Measurements from ENCODE around the gene SLC16A9. TPM values are rescaled to one million over a fixed set of nuclear protein-coding genes. Genes with fewer than 3 reads are reported as not detected.
"Not testable (repeated sequence)": the region's sequence is repeated elsewhere in the genome, so short reads cannot be mapped to it uniquely, and the experiment has no call there.

The SLC16A9 gene
- total RNA-seq, 1 donor from 2014 or later = 2.9 TPM

DNA sequence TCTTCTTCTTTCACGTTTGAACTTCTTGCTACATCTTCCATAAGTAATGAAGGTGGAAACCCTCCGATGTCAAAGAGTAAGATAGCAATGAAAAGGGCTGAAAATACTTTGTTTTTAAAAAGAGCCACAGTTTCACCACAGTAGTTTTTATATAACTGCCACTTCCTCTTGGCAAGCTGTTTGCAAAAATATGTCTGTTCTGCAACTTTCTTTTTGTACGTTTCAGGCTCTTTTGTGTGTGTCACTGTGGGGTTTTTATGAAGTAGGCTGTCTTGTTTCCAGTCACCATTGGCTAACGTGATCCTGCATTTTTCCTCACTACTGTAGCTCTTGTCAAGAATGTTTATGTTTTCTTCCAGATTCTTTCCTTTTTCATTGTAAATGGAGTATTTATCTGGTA lies 55.6 kb downstream of the SLC16A9 start:
- intact Hi-C loops (cut with DNase I) = loop anchor here (5.0 kb wide), 1 partner anchor 58 kb away; no protein-coding TSS in a partner anchor
- Histone ChIP-seq H3K27ac (peak overlapping the region; percentile 10 to 34), H3K4me1 (peaks cover 3 to 21% of the 10 kb centered on the region in 2 donors), H3K27me3 (no peaks in the 10 kb centered on the region), H3K9me3 (no peaks in the 10 kb centered on the region), H3K36me3 (no peaks in the 10 kb centered on the region), H3K4me3 (no peak overlapping the region)
- DNase-seq (ENCODE audit: low spot score in 2 of 2) = no peak
- TF ChIP-seq, protein P1, sequence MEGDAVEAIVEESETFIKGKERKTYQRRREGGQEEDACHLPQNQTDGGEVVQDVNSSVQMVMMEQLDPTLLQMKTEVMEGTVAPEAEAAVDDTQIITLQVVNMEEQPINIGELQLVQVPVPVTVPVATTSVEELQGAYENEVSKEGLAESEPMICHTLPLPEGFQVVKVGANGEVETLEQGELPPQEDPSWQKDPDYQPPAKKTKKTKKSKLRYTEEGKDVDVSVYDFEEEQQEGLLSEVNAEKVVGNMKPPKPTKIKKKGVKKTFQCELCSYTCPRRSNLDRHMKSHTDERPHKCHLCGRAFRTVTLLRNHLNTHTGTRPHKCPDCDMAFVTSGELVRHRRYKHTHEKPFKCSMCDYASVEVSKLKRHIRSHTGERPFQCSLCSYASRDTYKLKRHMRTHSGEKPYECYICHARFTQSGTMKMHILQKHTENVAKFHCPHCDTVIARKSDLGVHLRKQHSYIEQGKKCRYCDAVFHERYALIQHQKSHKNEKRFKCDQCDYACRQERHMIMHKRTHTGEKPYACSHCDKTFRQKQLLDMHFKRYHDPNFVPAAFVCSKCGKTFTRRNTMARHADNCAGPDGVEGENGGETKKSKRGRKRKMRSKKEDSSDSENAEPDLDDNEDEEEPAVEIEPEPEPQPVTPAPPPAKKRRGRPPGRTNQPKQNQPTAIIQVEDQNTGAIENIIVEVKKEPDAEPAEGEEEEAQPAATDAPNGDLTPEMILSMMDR (IDR thresholded peaks at IDR 0.05) = no peak

DNA sequence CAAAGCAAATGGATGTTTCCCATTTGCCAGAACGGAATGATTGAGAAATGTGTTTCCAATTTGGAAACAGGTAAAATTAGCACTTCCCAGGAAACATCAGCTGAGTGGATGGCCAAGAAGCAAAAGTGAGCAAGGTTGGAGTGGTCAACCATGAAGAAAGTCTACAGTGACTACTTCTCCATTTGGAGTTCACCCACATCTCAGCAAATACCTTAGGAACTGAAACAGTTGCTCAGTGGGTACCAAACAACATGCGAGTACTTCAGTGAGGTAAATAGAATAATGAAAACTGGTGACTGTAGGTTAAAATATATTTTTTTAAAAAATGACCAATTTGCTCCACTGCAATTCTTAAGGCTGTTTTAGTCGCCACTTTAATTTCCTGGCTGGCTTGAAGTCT lies 57.7 kb downstream of the SLC16A9 start:
- Histone ChIP-seq H3K4me1 (peaks cover 8 to 30% of the 10 kb centered on the region in 2 donors), H3K9me3 (no peaks in the 10 kb centered on the region), H3K36me3 (no peaks in the 10 kb centered on the region), H3K27ac (no peak overlapping the region), H3K27me3 (no peaks in the 10 kb centered on the region), H3K4me3 (no peak overlapping the region)
- DNase-seq (ENCODE audit: low spot score in 2 of 2) = no peak
- intact Hi-C loops (cut with DNase I) = loop anchor here (5.0 kb wide), 1 partner anchor 60 kb away; no protein-coding TSS in a partner anchor
- TF ChIP-seq, protein P1 (IDR thresholded peaks at IDR 0.05) = no peak

DNA sequence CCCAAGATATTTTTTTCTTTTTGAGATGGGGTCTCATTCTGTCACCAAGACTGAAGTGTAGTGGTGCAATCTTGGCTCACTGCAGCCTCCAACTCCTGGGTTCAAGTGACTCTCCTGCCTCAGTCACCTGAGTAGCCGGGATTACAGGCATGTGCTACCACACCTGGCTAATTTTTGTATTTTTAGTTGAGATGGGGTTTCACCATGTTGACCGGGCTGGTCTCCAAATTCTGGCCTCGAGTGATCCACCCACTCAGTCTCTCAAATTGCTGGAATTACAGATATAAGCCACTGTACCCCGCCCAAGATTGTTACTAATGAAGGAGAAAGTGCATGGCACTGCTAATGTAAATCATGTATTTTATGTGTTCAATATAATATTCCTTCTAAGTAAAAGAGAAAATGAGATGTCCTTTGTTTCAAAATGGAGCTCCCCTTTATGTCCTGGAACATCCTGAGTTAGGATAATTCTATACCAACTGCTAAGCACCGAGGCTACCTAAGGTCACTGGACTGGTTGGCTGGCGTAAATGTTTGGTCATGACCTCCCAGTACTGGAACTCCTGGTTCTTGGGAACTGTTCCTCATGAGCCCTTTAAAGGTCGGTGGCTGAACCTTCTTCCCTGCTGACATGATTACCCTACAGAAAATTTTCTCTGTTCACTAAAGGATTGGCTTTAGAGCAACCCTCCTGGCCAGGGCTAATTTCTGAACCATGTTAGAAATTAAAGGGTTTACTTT lies 59.9 kb downstream of the SLC16A9 start:
- Histone ChIP-seq H3K4me1 (peaks cover 8 to 23% of the 10 kb centered on the region in 2 donors), H3K9me3 (peaks cover 0 to 8% of the 10 kb centered on the region in 2 donors), H3K27me3 (no peaks in the 10 kb centered on the region), H3K4me3 (no peak overlapping the region), H3K36me3 (no peaks in the 10 kb centered on the region), H3K27ac (no peak overlapping the region)
- no peak for DNase-seq (ENCODE audit: low spot score in 2 of 2)
- TF ChIP-seq, protein P1 (IDR thresholded peaks at IDR 0.05) = no peak
- intact Hi-C loops (cut with DNase I) = loop anchor here (5.0 kb wide), 1 partner anchor 63 kb away; no protein-coding TSS in a partner anchor

DNA sequence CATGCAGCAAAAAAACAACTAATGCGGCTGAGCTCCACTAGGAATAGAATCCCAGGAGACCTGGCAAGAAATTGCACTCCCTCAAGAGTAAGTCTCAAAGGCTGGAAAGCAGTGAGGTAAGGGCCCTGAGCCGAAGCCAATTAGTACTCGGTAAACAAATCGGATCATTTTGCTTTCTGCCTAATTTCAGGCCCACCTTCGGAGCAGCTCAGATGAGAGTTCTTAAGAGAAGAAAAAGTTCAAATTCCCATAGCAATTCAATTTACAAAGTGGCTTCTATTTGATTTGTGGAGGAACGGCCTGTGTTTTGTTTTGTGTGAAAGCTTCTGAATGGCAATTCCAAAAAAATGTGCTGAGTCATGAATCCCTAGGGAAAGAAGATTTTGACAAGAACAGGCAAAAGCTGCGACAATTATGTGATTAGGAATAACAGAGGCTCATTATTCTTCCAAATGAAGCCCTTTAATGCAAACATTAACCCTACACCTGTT lies 60.9 kb downstream of the SLC16A9 start:
- no peak for DNase-seq (ENCODE audit: low spot score in 2 of 2)
- H3K4me1 ChIP-seq = peaks cover 8 to 17% of the 10 kb centered on the region in 2 donors
- peak overlapping the region; percentile 35 to 58 for H3K27ac ChIP-seq
- H3K27me3 ChIP-seq = no peaks in the 10 kb centered on the region
- TF ChIP-seq, protein P1 (IDR thresholded peaks at IDR 0.05) = no peak
- intact Hi-C loops (cut with DNase I) = no loop called here
- H3K9me3 ChIP-seq = peaks cover 0 to 12% of the 10 kb centered on the region in 2 donors
- H3K36me3 ChIP-seq = no peaks in the 10 kb centered on the region
- H3K4me3 ChIP-seq = peak overlapping the region; percentile 13 to 39

DNA sequence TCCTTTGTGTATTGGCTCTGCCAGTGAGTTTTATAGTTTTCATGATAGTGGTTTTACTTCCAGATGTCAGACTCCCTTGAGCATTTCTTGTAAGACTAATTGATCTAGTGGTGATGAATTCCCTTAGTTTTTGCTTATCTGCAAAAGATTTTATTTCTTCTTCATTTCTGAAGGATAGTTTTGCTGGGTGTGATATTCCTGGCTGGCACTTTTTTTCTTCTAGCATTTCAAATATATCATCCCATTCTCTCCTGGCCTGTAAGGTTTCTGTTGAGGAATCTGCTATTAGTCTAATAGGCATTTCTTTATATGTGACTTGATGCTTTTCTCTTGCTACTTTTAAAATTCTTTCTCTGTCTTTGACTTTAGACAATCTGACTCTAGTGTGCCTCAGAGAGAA lies 64.8 kb downstream of the SLC16A9 start:
- intact Hi-C loops (cut with DNase I) = no loop called here
- Histone ChIP-seq H3K4me1 (peaks cover 8 to 15% of the 10 kb centered on the region in 2 donors), H3K36me3 (no peaks in the 10 kb centered on the region), H3K27ac (no peak overlapping the region), H3K9me3 (peaks cover 0 to 12% of the 10 kb centered on the region in 2 donors), H3K4me3 (no peak overlapping the region), H3K27me3 (no peaks in the 10 kb centered on the region)
- DNase-seq (ENCODE audit: low spot score in 2 of 2) = no peak
- TF ChIP-seq, protein P1 (IDR thresholded peaks at IDR 0.05) = no peak

DNA sequence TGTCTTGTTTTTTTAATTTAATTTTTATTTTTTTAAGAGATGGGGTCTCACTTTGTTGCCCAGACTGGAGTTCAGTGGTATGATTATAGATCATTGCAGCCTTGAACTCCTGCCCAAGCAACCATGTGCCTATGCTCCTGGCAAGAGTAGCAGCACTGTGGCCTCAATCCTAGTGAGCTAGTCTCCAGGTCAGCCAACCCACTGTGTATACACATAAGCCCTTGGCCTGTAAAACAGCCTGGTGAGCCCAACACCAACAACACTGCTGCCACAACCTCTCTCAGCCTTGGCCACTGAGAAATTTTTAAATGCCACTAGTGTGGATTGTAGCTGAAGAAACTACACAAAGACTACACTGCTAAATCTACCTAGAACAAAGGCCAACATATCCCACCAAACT lies 68.0 kb downstream of the SLC16A9 start:
- intact Hi-C loops (cut with DNase I); H3K4me3 ChIP-seq; H3K36me3 ChIP-seq; DNase-seq (ENCODE audit: low spot score in 2 of 2); H3K27ac ChIP-seq; H3K4me1 ChIP-seq; H3K27me3 ChIP-seq: not testable (repeated sequence)
- peaks cover 0 to 12% of the 10 kb centered on the region in 2 donors for H3K9me3 ChIP-seq

Measured in ascending aorta (tissue), 2 donors.